ACHN (cell line): ENCODE measurements around the gene NDST1.

Experiments
- DNase-seq: peaks from one replicate; pipeline ENCODE4 v3.0.0-alpha.2; 2015
- in situ Hi-C: cut with HindIII; loops from 2 replicates; pipeline ENCODE4 v1.10.0; 2017; ENCODE audit warnings: low sequenced_read_pairs, low pct_ligation_motif_present, low pct_unique_long_range_greater_than_20kb

Gene NDST1

GRCh38 chr5:150556106-150556505 lies 48.2 kb downstream of the NDST1 start:
- no peak for DNase-seq
- in situ Hi-C loops: no loop called here

GRCh38 chr5:150556859-150557508 lies 49.1 kb downstream of the NDST1 start:
- no peak for DNase-seq
- in situ Hi-C loops: no loop called here

GRCh38 chr5:150557509-150557872 lies 49.6 kb downstream of the NDST1 start:
- in situ Hi-C loops: no loop called here
- no peak for DNase-seq

GRCh38 chr5:150558088-150558621 lies 50.2 kb downstream of the NDST1 start:
- DNase-seq: no peak
- in situ Hi-C loops: no loop called here

- no peak for DNase-seq
- in situ Hi-C loops: no loop called here
Measured at GRCh38 chr5:150559088-150559487, 51.2 kb downstream of the NDST1 start.

GRCh38 chr5:150559701-150560100 lies 51.8 kb downstream of the NDST1 start:
- in situ Hi-C loops: no loop called here
- peak; percentile 54 for DNase-seq

- in situ Hi-C loops: no loop called here
- DNase-seq: peak; percentile 88
Measured at GRCh38 chr5:150560401-150561191, 52.7 kb downstream of the NDST1 start.

- in situ Hi-C loops: no loop called here
- DNase-seq: no peak
Measured at GRCh38 chr5:150561192-150561512, 53.2 kb downstream of the NDST1 start.

GRCh38 chr5:150561571-150562275 lies 53.8 kb downstream of the NDST1 start:
- no peak for DNase-seq
- in situ Hi-C loops: no loop called here

GRCh38 chr5:150562832-150563231 lies 54.9 kb downstream of the NDST1 start:
- DNase-seq: peak; percentile 56
- in situ Hi-C loops: no loop called here

- DNase-seq: no peak
- in situ Hi-C loops: no loop called here
Measured at GRCh38 chr5:150565868-150566267, 57.9 kb downstream of the NDST1 start.

- in situ Hi-C loops: no loop called here
- no peak for DNase-seq
Measured at GRCh38 chr5:150567031-150567717, 59.2 kb downstream of the NDST1 start.

GRCh38 chr5:150568663-150569062 lies 60.7 kb downstream of the NDST1 start:
- in situ Hi-C loops: no loop called here

GRCh38 chr5:150570333-150570732 lies 62.4 kb downstream of the NDST1 start:
- in situ Hi-C loops: no loop called here
- no peak for DNase-seq

More at GRCh38 chr5:150568663-150569062, 60.7 kb downstream of the NDST1 start:
- no peak for DNase-seq

- DNase-seq: no peak
- in situ Hi-C loops: no loop called here
Measured at GRCh38 chr5:150571836-150572235, 63.9 kb downstream of the NDST1 start.

GRCh38 chr5:150573216-150573615 lies 65.3 kb downstream of the NDST1 start:
- no peak for DNase-seq
- in situ Hi-C loops: no loop called here

GRCh38 chr5:150573867-150574817 lies 66.2 kb downstream of the NDST1 start:
- DNase-seq: no peak
- in situ Hi-C loops: no loop called here
